Measurements from ENCODE around the gene SLITRK2. TPM values are rescaled to one million over a fixed set of nuclear protein-coding genes. Genes with fewer than 3 reads are reported as not detected.

SLITRK2 gene
- total and polyA plus RNA-seq, 2 experiments from 2014 or later: 0.03 to 0.16 TPM

- Histone ChIP-seq H4K20me1 (ENCODE audit: insufficient read depth, poor library complexity, severe bottlenecking) (no peaks in the 10 kb centered on the region), H3K36me3 (replicated peaks; ENCODE audit: insufficient read depth, low read depth) (no peaks in the 10 kb centered on the region), H3K27ac (no peak overlapping the region), H2AFZ (no peak overlapping the region), H3K4me2 (no peak overlapping the region), H3K4me1 (ENCODE audit: insufficient read depth) (no peaks in the 10 kb centered on the region), H3K9me3 (ENCODE audit: low read depth) (no peaks in the 10 kb centered on the region), H3K79me2 (no peaks in the 10 kb centered on the region), H3K27me3 (no peaks in the 10 kb centered on the region), H3K9me2 (replicated peaks; ENCODE audit: insufficient read depth) (no peaks in the 10 kb centered on the region), H3K4me3 (no peak overlapping the region)
- TF ChIP-seq EZH2 (IDR thresholded peaks at IDR 0.05; ENCODE audit: borderline replicate concordance) (no peak), EZH2phosphoT487 (IDR thresholded peaks at IDR 0.05; ENCODE audit: low read depth, severe bottlenecking, unreplicated experiment) (no peak), CTCF (IDR thresholded peaks at IDR 0.05; ENCODE audit: poor library complexity) (no peak)
- 65% methylated on average over 3 of the region's 3 CpGs for WGBS (ENCODE audit: low lambda C conversion rate, missing lambda C conversion rate)
- no peak for DNase-seq (ENCODE audit: low spot score)
These were observed 44.2 kb downstream of the SLITRK2 start for GRCh38 chrX:145861818-145862217.

GRCh38 chrX:145865082-145865481 lies 47.5 kb downstream of the SLITRK2 start:
- Histone ChIP-seq H2AFZ (no peak overlapping the region), H3K9me2 (replicated peaks; ENCODE audit: insufficient read depth) (no peaks in the 10 kb centered on the region), H3K27ac (no peak overlapping the region), H3K4me2 (no peak overlapping the region), H3K9me3 (ENCODE audit: low read depth) (no peaks in the 10 kb centered on the region), H3K79me2 (no peaks in the 10 kb centered on the region), H3K27me3 (no peaks in the 10 kb centered on the region), H3K4me3 (no peak overlapping the region), H3K36me3 (replicated peaks; ENCODE audit: insufficient read depth, low read depth) (no peaks in the 10 kb centered on the region), H4K20me1 (ENCODE audit: insufficient read depth, poor library complexity, severe bottlenecking) (no peaks in the 10 kb centered on the region), H3K4me1 (ENCODE audit: insufficient read depth) (no peaks in the 10 kb centered on the region)
- DNase-seq (ENCODE audit: low spot score): peak; percentile 13
- no peak for TF ChIP-seq CTCF (IDR thresholded peaks at IDR 0.05; ENCODE audit: poor library complexity)
- TF ChIP-seq EZH2 (IDR thresholded peaks at IDR 0.05; ENCODE audit: borderline replicate concordance): no peak
- no peak for TF ChIP-seq EZH2phosphoT487 (IDR thresholded peaks at IDR 0.05; ENCODE audit: low read depth, severe bottlenecking, unreplicated experiment)
- 37% methylated on average over 4 of the region's 4 CpGs for WGBS (ENCODE audit: low lambda C conversion rate, missing lambda C conversion rate)

Small RNAs within 50 kb of the gene (small RNA-seq; reads per million reads assigned to genes)
- gene AL109653.1: not detected
